HL-60/S4 treated with phorbol 12-myristate 13-acetate at 8.2 ng/mL for 4 days and 3 days (cell line): ENCODE data around the gene SPTAN1.

ENCODE experiments used
- in situ Hi-C: fragments of 300-500 bp; cut with MboI; formaldehyde crosslinking; loops from 2 replicates; pipeline ENCODE4 v1.15.0; 2022; ENCODE audit warnings: low sequenced_read_pairs

Gene SPTAN1

GRCh38 chr9:128595471-128595870, 43.1 kb downstream of the SPTAN1 start:
- in situ Hi-C loops, result no loop called here

- in situ Hi-C loops, result loop anchor here (25.0 kb wide), 1 partner anchor 387 kb away; no protein-coding TSS in a partner anchor
Measured at GRCh38 chr9:128600099-128600498, 47.7 kb downstream of the SPTAN1 start.

GRCh38 chr9:128603697-128604096, 51.3 kb downstream of the SPTAN1 start:
- in situ Hi-C loops, result loop anchor here (25.0 kb wide), 1 partner anchor 384 kb away; no protein-coding TSS in a partner anchor

- in situ Hi-C loops, result loop anchor here (25.0 kb wide), 1 partner anchor 380 kb away; no protein-coding TSS in a partner anchor
Measured at GRCh38 chr9:128607642-128608350, 55.4 kb downstream of the SPTAN1 start.

GRCh38 chr9:128610897-128611296, 58.5 kb downstream of the SPTAN1 start:
- in situ Hi-C loops, result loop anchor here (25.0 kb wide), 1 partner anchor 376 kb away; no protein-coding TSS in a partner anchor

- in situ Hi-C loops, result loop anchor here (25.0 kb wide), 1 partner anchor 376 kb away; no protein-coding TSS in a partner anchor
Measured at GRCh38 chr9:128611600-128612394, 59.4 kb downstream of the SPTAN1 start.

- in situ Hi-C loops, result loop anchor here (25.0 kb wide), 1 partner anchor 373 kb away; no protein-coding TSS in a partner anchor
Measured at GRCh38 chr9:128614728-128615127, 62.3 kb downstream of the SPTAN1 start.

GRCh38 chr9:128615571-128615970, 63.2 kb downstream of the SPTAN1 start:
- in situ Hi-C loops, result loop anchor here (25.0 kb wide), 1 partner anchor 372 kb away; no protein-coding TSS in a partner anchor

- in situ Hi-C loops, result loop anchor here (25.0 kb wide), 1 partner anchor 369 kb away; no protein-coding TSS in a partner anchor
Measured at GRCh38 chr9:128617943-128618342, 65.6 kb downstream of the SPTAN1 start.

GRCh38 chr9:128619127-128619526, 66.7 kb downstream of the SPTAN1 start:
- in situ Hi-C loops, result loop anchor here (25.0 kb wide), 1 partner anchor 368 kb away; no protein-coding TSS in a partner anchor

GRCh38 chr9:128619779-128620178, 67.4 kb downstream of the SPTAN1 start:
- in situ Hi-C loops, result loop anchor here (25.0 kb wide), 1 partner anchor 368 kb away; no protein-coding TSS in a partner anchor

- in situ Hi-C loops, result loop anchor here (25.0 kb wide), 1 partner anchor 365 kb away; no protein-coding TSS in a partner anchor
Measured at GRCh38 chr9:128621730-128622455, 69.5 kb downstream of the SPTAN1 start.

- in situ Hi-C loops, result loop anchor here (25.0 kb wide), 1 partner anchor 363 kb away; no protein-coding TSS in a partner anchor
Measured at GRCh38 chr9:128624566-128624965, 72.2 kb downstream of the SPTAN1 start.

- in situ Hi-C loops, result no loop called here
Measured at GRCh38 chr9:128625391-128626146, 73.2 kb downstream of the SPTAN1 start.

GRCh38 chr9:128626181-128626580, 73.8 kb downstream of the SPTAN1 start:
- in situ Hi-C loops, result no loop called here

- in situ Hi-C loops, result no loop called here
Measured at GRCh38 chr9:128627127-128627715, 74.8 kb downstream of the SPTAN1 start.

- in situ Hi-C loops, result no loop called here
Measured at GRCh38 chr9:128627906-128628305, 75.5 kb downstream of the SPTAN1 start.

GRCh38 chr9:128628471-128629048, 76.2 kb downstream of the SPTAN1 start:
- in situ Hi-C loops, result no loop called here

GRCh38 chr9:128629136-128629535, 76.7 kb downstream of the SPTAN1 start:
- in situ Hi-C loops, result no loop called here
